H9 (cell line): ENCODE results near the gene RMDN2. TPM values are rescaled to one million over a fixed set of nuclear protein-coding genes. Genes with fewer than 3 reads are reported as not detected.

Experiments used
- DNase-seq: peaks from one replicate; pipeline ENCODE4 v3.0.0-alpha.2; 2017
- H2AFZ ChIP-seq: one replicate; pipeline ENCODE4 v1.6.1; 2013; ENCODE audit warnings: mild to moderate bottlenecking, low read length, control low read depth, moderate library complexity
- H2AK5ac ChIP-seq: 2 replicates; pipeline ENCODE4 v1.6.1; 2013; ENCODE audit warnings: low read length, control low read depth, mixed read lengths; ENCODE audit not compliant: insufficient read length
- H2BK120ac ChIP-seq: one replicate; pipeline ENCODE4 v1.6.1; 2013; ENCODE audit warnings: low read depth, mild to moderate bottlenecking, low read length, control low read depth, inconsistent platforms; ENCODE audit not compliant: poor library complexity, severe bottlenecking
- H2BK12ac ChIP-seq: 2 replicates; pipeline ENCODE4 v1.6.1; 2013; ENCODE audit warnings: low read length, control low read depth, mixed read lengths, low read depth; ENCODE audit not compliant: insufficient read length
- H2BK15ac ChIP-seq: 2 replicates; pipeline ENCODE4 v1.6.1; 2013; ENCODE audit warnings: low read depth, low read length, control low read depth
- H2BK20ac ChIP-seq: one replicate; pipeline ENCODE4 v1.6.1; 2013; ENCODE audit warnings: low read depth, mild to moderate bottlenecking, low read length, control low read depth, inconsistent platforms; ENCODE audit not compliant: poor library complexity, severe bottlenecking
- H2BK5ac ChIP-seq: 2 replicates; pipeline ENCODE4 v1.6.1; 2013; ENCODE audit warnings: low read length, control low read depth, mixed read lengths; ENCODE audit not compliant: insufficient read length
- H3K14ac ChIP-seq: 2 replicates; pipeline ENCODE4 v1.6.1; 2013; ENCODE audit warnings: low read length, control low read depth; ENCODE audit not compliant: insufficient read depth
- H3K18ac ChIP-seq: 2 replicates; pipeline ENCODE4 v1.6.1; 2013; ENCODE audit warnings: low read depth, mild to moderate bottlenecking, mixed read lengths, low read length, control low read depth; ENCODE audit not compliant: insufficient read length
- H3K23ac ChIP-seq: 2 replicates; pipeline ENCODE4 v1.6.1; 2013; ENCODE audit warnings: low read length, control low read depth, mixed read lengths, low read depth; ENCODE audit not compliant: insufficient read length
- H3K23me2 ChIP-seq: 2 replicates; pipeline ENCODE4 v1.6.1; 2013; ENCODE audit warnings: low read depth, mild to moderate bottlenecking, mixed read lengths, low read length, control low read depth; ENCODE audit not compliant: insufficient read length, poor library complexity, severe bottlenecking
- H3K27ac ChIP-seq: 2 replicates; pipeline ENCODE4 v1.5.1; 2013; ENCODE audit warnings: low read length, control low read depth, mixed read lengths, low read depth; ENCODE audit not compliant: insufficient read length
- H3K27me3 ChIP-seq: 2 replicates; pipeline ENCODE4 v1.6.1; 2013; ENCODE audit warnings: low read length, control low read depth, inconsistent platforms; ENCODE audit not compliant: insufficient read depth
- H3K4ac ChIP-seq: 2 replicates; pipeline ENCODE4 v1.6.1; 2013; ENCODE audit warnings: low read depth, mild to moderate bottlenecking, control low read depth, inconsistent platforms, low read length, moderate library complexity
- H3K4me1 ChIP-seq: 2 replicates; pipeline ENCODE4 v1.6.1; 2013; ENCODE audit warnings: low read length, control low read depth, inconsistent platforms; ENCODE audit not compliant: insufficient read depth
- H3K4me2 ChIP-seq: 2 replicates; pipeline ENCODE4 v1.6.1; 2013; ENCODE audit warnings: low read length, control low read depth, mixed read lengths; ENCODE audit not compliant: insufficient read length, insufficient read depth
- H3K56ac ChIP-seq: 2 replicates; pipeline ENCODE4 v1.6.1; 2013; ENCODE audit warnings: low read depth, mild to moderate bottlenecking, mixed read lengths, low read length, control low read depth; ENCODE audit not compliant: insufficient read length
- H3K79me1 ChIP-seq: 2 replicates; pipeline ENCODE4 v1.6.1; 2013; ENCODE audit warnings: low read depth, mild to moderate bottlenecking, moderate library complexity, low read length, control low read depth, inconsistent platforms; ENCODE audit not compliant: insufficient read depth, poor library complexity, severe bottlenecking
- H3K79me2 ChIP-seq: 2 replicates; pipeline ENCODE4 v1.6.1; 2013; ENCODE audit warnings: low read length, control low read depth, inconsistent platforms; ENCODE audit not compliant: insufficient read depth
- H3K9ac ChIP-seq: 2 replicates; pipeline ENCODE4 v1.6.1; 2013; ENCODE audit warnings: low read length, control low read depth, mixed read lengths; ENCODE audit not compliant: insufficient read length; ENCODE audit errors: extremely low read depth
- H3K9me3 ChIP-seq: one replicate; pipeline ENCODE4 v1.6.1; 2013; ENCODE audit warnings: low read depth, low read length, inconsistent platforms; ENCODE audit not compliant: control insufficient read depth
- H3T11ph ChIP-seq: one replicate; pipeline ENCODE4 v1.6.1; 2013; ENCODE audit warnings: mild to moderate bottlenecking, low read length, control low read depth, inconsistent platforms
- H4K20me1 ChIP-seq: one replicate; pipeline ENCODE4 v1.6.1; 2013; ENCODE audit not compliant: control insufficient read depth, insufficient read length, insufficient read depth
- H4K5ac ChIP-seq: 2 replicates; pipeline ENCODE4 v1.6.1; 2013; ENCODE audit warnings: low read depth, mild to moderate bottlenecking, mixed read lengths, low read length, control low read depth; ENCODE audit not compliant: insufficient read length
- H4K8ac ChIP-seq: replicated peaks from 2 replicates; pipeline ENCODE4 v1.6.1; 2013; ENCODE audit warnings: low read length, control low read depth, mixed read lengths, low read depth; ENCODE audit not compliant: insufficient read length
- H4K91ac ChIP-seq: 2 replicates; pipeline ENCODE4 v1.6.1; 2013; ENCODE audit warnings: low read depth, mild to moderate bottlenecking, moderate library complexity, mixed read lengths, low read length, control low read depth; ENCODE audit not compliant: insufficient read length
- H3K27ac Mint-ChIP-seq, 3 experiments: 2 replicates in 2 of 3; 3 replicates in 1 of 3; pipeline ENCODE4 v1.8.0; 2020 to 2021; ENCODE audit warnings: mixed read lengths in 3 of 3, mild to moderate bottlenecking in 1 of 3, moderate library complexity in 1 of 3
- H3K27me3 Mint-ChIP-seq: 2 replicates; pipeline ENCODE4 v1.8.0; 2021; ENCODE audit warnings: low read depth, mild to moderate bottlenecking, moderate library complexity, mixed read lengths
- H3K36me3 Mint-ChIP-seq, 3 experiments: 2 replicates in 2 of 3; 3 replicates in 1 of 3; pipeline ENCODE4 v1.8.0; 2020 to 2021; ENCODE audit warnings: low read depth in 3 of 3, mixed read lengths in 3 of 3; ENCODE audit not compliant: insufficient read depth in 1 of 3
- H3K4me1 Mint-ChIP-seq, 2 experiments: 2 replicates each; pipeline ENCODE4 v1.8.0; 2020; ENCODE audit warnings: mixed read lengths in 2 of 2
- H3K4me3 Mint-ChIP-seq, 2 experiments: 2 replicates in 1 of 2; 3 replicates in 1 of 2; pipeline ENCODE4 v1.8.0; 2020 to 2021; ENCODE audit warnings: mild to moderate bottlenecking in 2 of 2, mixed read lengths in 2 of 2, moderate library complexity in 1 of 2
- H3K9me3 Mint-ChIP-seq, 2 experiments: 2 replicates in 1 of 2; 3 replicates in 1 of 2; pipeline ENCODE4 v1.8.0; 2020; ENCODE audit warnings: mild to moderate bottlenecking in 2 of 2, mixed read lengths in 2 of 2, moderate library complexity in 1 of 2
- WGBS: extraction: QIAGEN DNeasy Blood & Tissue Kit; methylation state at CpG from one replicate; pipeline ENCODE4 v1.1.7; 2013; ENCODE audit warnings: missing lambda C conversion rate, low lambda C conversion rate, mixed read lengths; ENCODE audit not compliant: insufficient read length; ENCODE audit errors: extremely low coverage; 5-methylcytosine and 5-hydroxymethylcytosine counted together
- total RNA-seq: library from RNA; stranded (reverse); gene quantifications from 2 replicates; pipeline ENCODE4 v1.2.1, GENCODE V29; 2021
- TF ChIP-seq, protein P1 (sequence below): fragments of 200-600 bp; sonication (generic); conservative IDR thresholded peaks from 3 replicates; pipeline ENCODE4 v1.8.0; 2021; ENCODE audit warnings: antibody characterized with exemption, mild to moderate bottlenecking

Gene RMDN2
- total RNA-seq, 1 experiment from 2014 or later, result 2.8 TPM

DNA sequence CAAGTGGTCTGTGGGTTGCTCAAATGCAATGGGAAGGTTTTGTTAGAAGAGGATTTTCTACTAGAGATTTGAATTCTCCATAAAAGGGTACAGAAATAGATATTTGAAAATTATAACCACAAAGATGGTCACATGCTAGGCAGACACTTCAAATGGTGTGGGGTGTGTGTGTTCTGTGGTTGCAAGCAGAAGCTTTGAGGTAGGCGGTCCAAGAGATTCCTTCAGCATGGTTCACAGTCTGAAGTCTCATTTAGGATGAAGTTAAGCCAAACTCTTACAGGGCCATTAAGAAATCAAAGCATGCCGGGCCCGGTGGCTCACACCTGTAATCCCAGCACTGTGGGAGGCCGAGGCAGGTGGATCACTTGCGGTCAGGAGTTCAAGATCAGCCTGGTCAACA lies 38.3 kb upstream of the RMDN2 start:
- no peaks in the 10 kb centered on the region for H4K20me1 ChIP-seq
- WGBS, result no CpG with 5 or more reads among the region's 5 CpGs
- no peaks in the 10 kb centered on the region for H3K27me3 ChIP-seq
- H3K9ac ChIP-seq, result no peak overlapping the region
- no peaks in the 10 kb centered on the region for H3K79me1 ChIP-seq
- no peak overlapping the region for H3K27ac ChIP-seq
- no peak overlapping the region for H2BK12ac ChIP-seq
- H3K27ac Mint-ChIP-seq, result no peak overlapping the region; a peak in 1 of 7 replicates
- no peak overlapping the region for H2BK15ac ChIP-seq
- H3K4ac ChIP-seq, result no peak overlapping the region
- TF ChIP-seq, protein P1, sequence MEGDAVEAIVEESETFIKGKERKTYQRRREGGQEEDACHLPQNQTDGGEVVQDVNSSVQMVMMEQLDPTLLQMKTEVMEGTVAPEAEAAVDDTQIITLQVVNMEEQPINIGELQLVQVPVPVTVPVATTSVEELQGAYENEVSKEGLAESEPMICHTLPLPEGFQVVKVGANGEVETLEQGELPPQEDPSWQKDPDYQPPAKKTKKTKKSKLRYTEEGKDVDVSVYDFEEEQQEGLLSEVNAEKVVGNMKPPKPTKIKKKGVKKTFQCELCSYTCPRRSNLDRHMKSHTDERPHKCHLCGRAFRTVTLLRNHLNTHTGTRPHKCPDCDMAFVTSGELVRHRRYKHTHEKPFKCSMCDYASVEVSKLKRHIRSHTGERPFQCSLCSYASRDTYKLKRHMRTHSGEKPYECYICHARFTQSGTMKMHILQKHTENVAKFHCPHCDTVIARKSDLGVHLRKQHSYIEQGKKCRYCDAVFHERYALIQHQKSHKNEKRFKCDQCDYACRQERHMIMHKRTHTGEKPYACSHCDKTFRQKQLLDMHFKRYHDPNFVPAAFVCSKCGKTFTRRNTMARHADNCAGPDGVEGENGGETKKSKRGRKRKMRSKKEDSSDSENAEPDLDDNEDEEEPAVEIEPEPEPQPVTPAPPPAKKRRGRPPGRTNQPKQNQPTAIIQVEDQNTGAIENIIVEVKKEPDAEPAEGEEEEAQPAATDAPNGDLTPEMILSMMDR, result no peak
- no peak overlapping the region for H3T11ph ChIP-seq
- no peaks in the 10 kb centered on the region for H3K79me2 ChIP-seq
- H2AK5ac ChIP-seq, result no peak overlapping the region
- no peak overlapping the region for H3K4me2 ChIP-seq
- H3K9me3 ChIP-seq, result no peaks in the 10 kb centered on the region
- H3K9me3 Mint-ChIP-seq, result no peaks in the 10 kb centered on the region; a peak in 2 of 5 replicates
- no peak overlapping the region for H4K5ac ChIP-seq
- H3K23ac ChIP-seq, result no peak overlapping the region
- H3K4me1 ChIP-seq, result peaks cover 2% of the 10 kb centered on the region; the same call in 1 of the 2 replicates
- no peaks in the 10 kb centered on the region for H3K36me3 Mint-ChIP-seq
- H2BK5ac ChIP-seq, result no peak overlapping the region
- H3K56ac ChIP-seq, result no peak overlapping the region
- no peak overlapping the region for H2AFZ ChIP-seq
- no peak for DNase-seq
- peaks cover 26 to 29% of the 10 kb centered on the region in 2 experiments for H3K4me1 Mint-ChIP-seq
- H3K4me3 Mint-ChIP-seq, result no peak overlapping the region
- no peak overlapping the region for H3K14ac ChIP-seq
- no peaks in the 10 kb centered on the region; the same call in 1 of the 2 replicates for H3K27me3 Mint-ChIP-seq
- no peak overlapping the region for H2BK120ac ChIP-seq
- no peak overlapping the region for H4K8ac ChIP-seq
- no peak overlapping the region for H4K91ac ChIP-seq
- no peak overlapping the region for H3K18ac ChIP-seq
- no peaks in the 10 kb centered on the region for H3K23me2 ChIP-seq
- no peak overlapping the region for H2BK20ac ChIP-seq
